ENCODE measurements around the gene BRD2. TPM values are rescaled to one million over a fixed set of nuclear protein-coding genes. Genes with fewer than 3 reads are reported as not detected.
"Not testable (repeated sequence)": the region's sequence is repeated elsewhere in the genome, so short reads cannot be mapped to it uniquely, and the experiment has no call there.

BRD2 gene
- total RNA-seq: 100 to 1,000 TPM; 125 to 129 TPM
- long read RNA-seq, donor 1, partial matches to known transcripts: 16 of 22 reads
- long read RNA-seq, donor 1, other reads (novel, unspliced or antisense): 1 of 22 reads
- long read RNA-seq, donor 2, transcript BRD2-219 (9 exons, 2,338 nt): major isoform, 56 of 112 reads
- long read RNA-seq, donor 2, partial matches to known transcripts: 50 of 112 reads
- long read RNA-seq, donor 2, other reads (novel, unspliced or antisense): 6 of 112 reads

DNA sequence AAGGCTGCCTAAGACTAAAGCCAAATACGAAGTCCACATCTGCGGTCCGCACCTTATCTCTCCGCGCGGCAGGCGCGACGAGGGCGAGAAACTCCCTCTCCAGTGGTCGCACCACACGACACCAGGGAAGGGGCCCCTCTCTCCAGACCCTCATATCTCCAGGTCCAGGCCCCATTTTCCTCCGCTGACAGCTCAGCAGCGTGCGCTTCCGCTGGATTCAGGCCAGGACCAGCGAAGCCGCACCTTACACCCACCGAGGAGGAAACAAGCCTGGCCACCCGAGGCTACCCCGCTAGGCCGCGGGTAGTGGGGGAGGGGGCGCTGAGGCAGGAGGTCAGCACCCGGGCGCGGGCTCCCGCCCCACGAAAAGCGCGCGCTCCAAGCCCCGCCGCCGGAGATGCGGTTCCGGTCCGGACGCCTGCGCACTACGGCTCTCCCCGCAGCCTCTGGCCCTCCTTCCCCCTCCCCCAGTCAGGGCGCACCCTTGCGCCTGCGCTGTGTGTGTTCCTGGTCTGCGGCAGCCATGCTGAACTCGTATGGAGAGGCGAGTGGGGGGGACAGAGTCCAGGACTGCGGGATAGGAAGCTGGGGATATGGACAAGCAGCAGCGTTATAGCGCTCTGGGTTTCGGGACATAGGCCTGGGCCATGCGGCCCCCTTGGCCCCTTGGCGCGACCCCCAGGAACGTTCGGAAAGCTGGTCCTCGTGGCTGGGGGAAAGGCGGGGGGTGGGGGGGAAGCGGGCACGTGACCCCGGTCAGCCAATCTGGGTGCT is at the start of gene BRD2:
BRD2 (plus strand) TSS at position 502 of the 774 bp plus-strand sequence. CDS start 4,305 bp downstream, outside the sequence.
- intact Hi-C loops (cut with DNase I): no loop called here
- peak; percentile 99 for DNase-seq (ENCODE audit: low spot score)

DNA sequence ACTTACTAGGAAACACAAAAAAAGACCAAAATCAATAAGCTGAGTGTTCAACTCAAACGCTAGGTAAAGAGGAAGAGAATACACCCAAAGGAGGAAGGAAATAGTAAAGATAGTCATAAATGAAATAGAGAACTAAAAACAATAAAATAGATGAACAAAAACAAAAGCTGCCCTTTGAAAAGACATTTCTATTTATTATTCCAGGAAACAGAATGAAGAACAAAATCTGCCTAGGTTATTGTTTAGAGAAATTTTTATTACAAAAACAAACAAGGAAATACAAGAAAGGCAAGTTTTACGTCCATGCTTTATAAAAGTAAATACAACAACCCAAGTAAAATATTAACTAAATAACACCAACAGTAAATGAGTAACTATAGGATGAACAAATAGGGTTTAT is 47.7 kb upstream of the BRD2 start:
- intact Hi-C loops (cut with DNase I): no loop called here
- no peak for DNase-seq (ENCODE audit: low spot score)

DNA sequence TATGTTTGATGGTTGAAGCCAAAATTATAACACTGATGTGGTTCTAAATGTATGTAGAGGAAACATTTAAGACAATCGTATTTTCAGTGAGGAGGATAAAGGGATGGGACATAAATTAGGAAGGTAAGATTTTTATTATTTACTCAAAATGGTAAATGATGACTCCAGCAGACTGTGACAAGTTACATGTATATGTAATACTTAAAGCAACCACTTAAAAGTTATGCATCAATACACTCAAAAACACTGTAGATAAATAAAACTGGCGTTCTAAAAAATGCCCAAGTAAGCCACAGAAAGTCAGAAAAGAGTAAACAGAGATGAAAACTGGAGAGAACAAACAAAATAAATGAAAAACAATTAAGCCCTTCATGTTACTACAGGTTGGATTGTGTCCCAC is 46.3 kb upstream of the BRD2 start:
- no peak for DNase-seq (ENCODE audit: low spot score)
- intact Hi-C loops (cut with DNase I): no loop called here

DNA sequence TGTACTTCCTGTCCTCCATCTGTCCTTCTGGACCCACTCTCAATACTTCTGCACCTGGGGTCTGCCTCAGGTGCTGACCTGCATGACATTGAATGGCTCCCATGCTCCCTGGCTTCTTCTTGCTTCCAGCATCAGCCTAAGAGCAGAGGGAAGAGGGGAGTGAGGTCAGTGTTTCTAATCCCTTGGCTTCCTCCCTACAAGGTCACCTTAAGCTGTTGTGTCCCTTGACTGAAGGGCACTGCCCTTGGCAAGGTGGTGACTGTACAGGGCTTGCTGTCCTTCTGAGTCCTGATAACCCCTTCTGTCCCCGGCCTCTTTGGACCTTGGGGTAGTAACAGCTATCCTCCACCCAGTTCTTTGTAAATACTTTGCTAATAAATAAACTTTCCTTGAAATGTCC is 37.2 kb upstream of the BRD2 start:
- intact Hi-C loops (cut with DNase I): loop anchor here (5.0 to 10.0 kb wide), 2 partner anchors 46 to 51 kb away; no protein-coding TSS in a partner anchor
- DNase-seq (ENCODE audit: low spot score): no peak

DNA sequence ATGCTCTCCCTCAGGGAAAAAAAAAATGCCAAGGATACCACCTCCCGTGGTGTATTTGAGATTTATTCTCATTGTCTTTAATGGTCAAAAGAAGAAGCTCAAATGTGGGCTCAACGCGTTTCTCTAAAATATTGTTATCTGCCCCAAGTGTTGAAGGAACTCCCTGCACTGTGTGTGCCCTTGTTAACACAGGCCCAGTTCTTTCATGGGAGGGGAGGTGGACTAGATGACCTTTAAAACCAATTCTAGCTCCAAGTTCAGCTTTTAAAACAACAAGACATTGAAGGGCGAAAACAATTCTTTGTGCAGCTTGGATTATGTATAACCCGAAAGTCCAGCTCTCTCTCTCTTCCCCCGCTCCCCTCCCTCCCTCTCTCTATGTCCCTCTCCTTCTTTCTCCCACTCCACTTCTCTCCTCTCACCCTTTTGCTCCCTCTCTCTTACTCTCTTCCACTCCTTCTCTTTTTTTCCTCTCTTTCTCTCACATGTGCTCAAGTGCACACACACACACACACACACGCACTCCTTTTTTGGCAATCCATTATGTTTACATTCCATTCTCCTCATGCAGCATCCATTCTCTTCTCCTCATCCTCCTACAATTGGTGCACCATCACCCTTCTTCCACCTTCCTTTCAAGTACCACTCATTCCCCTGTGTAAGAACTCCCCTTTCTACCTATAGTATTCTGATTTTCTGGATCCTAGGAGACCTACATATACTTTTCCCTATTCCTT is 36.1 kb upstream of the BRD2 start:
- intact Hi-C loops (cut with DNase I): loop anchor here (5.0 to 10.0 kb wide), 2 partner anchors 47 to 50 kb away; no protein-coding TSS in a partner anchor
- DNase-seq (ENCODE audit: low spot score): no peak

DNA sequence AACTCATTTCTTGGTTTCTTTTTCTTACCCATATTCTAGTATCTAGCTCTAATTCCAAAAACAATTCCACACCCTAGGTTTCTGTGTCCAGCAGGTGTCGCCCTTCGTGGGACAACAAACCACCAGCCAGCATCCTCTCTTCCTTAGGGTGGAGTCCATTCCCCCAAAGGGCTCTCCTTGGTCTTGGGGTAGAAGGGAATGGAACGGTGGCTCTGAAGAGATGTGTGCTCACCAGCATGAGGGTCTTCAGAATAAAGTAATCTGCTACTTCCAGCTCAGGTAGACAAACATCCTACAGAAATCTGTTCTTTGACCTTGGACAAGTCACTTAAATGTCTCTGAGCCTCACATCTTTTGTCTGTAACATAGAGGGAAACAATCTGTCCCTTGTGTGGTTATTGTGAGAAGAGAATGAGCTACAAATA is 34.7 kb upstream of the BRD2 start:
- intact Hi-C loops (cut with DNase I): loop anchor here (5.0 to 10.0 kb wide), 2 partner anchors 49 kb away; no protein-coding TSS in a partner anchor
- peak; percentile 89 for DNase-seq (ENCODE audit: low spot score)

DNA sequence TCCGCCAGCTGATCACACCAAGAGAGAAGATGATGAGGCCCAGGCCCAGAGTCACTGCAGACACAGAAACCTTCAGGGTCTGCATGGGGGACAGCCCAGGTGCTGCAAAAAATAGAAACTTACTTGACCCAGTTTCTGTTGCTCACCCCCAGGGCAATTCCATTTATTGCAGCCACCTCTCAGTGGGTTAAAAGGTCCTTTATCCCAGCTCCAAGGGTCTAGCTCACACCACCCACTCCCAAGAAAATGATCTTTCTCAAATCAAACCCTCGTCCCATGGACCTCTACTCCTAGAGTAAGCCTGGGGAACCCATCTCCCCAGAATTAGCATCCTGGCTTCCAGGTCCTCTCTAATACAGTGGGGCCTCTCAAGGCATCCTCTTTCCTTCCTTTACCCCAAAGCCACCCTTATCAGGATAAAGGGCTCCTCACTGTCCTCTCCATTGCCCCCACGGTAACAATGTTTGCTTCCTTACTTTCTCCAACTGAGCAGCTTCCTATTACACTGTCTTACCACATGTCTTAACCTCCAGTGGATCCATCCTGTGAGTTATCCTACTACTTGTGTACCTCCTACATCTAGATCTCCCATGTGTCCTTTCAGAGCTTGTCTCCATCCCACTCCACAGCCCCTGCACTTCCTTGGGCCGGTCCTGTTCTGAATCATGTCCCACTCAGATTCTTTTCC is 32.7 kb upstream of the BRD2 start:
- intact Hi-C loops (cut with DNase I): loop anchor here in 1 of 2 donors (5.0 to 10.0 kb wide), 2 partner anchors 47 to 51 kb away; no protein-coding TSS in a partner anchor

DNA sequence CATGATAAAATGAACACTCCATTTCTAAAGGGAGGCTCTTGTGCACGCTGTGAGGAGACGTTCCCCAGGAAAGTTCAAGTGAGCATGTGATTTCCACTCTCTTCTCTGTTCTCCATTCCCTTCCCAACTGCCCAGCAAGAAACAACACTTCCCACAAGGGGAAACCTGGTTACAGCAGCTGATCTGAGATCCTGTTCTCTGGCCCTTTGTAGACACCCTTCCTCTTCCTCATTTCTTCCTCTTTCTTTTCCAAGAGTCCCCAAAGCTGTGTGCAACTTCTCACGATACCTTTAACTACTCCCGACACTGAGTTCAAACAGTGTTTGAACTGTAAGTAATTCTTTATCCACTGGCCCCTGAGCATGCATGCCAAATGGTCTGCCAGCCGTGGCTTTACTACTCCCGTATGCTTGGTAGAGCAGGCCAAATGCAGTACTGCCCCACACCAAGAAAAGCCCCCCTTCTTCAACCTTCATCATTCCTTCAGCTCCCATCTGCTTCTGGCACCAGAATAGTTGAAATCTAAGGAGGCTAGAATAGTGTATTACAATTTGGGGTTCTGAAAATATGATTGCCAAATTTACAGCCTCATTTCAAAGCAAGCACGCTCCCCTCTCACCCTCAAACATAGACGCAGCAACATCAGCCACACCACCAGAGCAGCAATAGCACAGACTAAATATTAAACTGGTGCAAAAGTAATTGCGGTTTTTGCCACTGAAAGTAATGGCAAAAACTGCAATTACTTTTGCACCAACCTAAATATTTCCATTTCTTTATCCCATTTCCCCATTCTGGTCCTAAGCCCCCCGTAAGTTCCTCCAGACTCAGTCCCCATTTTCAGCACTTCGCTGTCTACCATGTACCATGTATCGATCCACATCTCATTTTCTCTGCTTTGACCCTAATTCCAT is 31.9 kb upstream of the BRD2 start:
- DNase-seq (ENCODE audit: low spot score): no peak
- intact Hi-C loops (cut with DNase I): loop anchor here in 1 of 2 donors (5.0 to 10.0 kb wide), 2 partner anchors 46 to 52 kb away; no protein-coding TSS in a partner anchor

More for the DNA sequence above, 32.7 kb upstream of the BRD2 start:
- DNase-seq (ENCODE audit: low spot score): no peak

DNA sequence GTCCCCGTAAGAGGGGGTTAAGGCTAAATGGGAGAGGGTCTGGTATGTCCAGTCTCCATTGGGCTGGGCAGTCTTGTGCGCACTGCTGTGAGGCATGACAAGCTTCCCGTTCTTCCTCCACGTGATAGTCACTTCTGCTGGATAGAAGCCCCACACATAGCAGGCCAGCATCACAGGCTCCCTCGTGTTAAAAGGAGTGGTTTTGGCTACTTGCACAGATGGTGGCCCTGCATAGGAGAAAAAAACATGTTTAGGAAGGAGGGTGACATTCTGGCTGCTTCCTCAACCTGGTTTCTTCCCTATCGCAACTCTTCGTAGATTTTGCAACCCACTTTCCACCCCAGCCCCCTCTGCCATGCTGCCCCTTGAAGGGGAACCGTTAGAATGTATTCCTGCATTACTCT is 31.2 kb upstream of the BRD2 start:
- intact Hi-C loops (cut with DNase I): loop anchor here in 1 of 2 donors (5.0 to 10.0 kb wide), 2 partner anchors 45 to 52 kb away; no protein-coding TSS in a partner anchor
- DNase-seq (ENCODE audit: low spot score): no peak

DNA sequence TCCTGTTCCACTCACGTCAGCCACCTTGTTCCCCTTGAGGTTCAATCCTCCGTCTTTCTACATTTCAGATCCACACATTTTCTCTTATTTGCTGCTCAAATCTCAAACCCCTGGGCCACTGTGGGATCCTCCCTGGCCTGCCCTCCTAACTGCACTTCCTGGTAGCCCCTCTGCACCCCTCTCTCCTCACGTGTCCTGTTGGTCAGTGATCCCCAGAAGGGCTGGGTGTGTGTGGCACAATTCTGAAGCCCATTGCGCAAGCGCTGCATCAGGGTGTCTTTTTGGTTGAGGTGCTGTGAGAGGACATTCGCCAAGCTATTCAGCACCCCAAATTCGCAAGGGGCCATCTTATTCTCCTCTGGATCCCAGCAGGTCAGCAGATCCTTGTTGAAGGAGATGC is 29.9 kb upstream of the BRD2 start:
- intact Hi-C loops (cut with DNase I): loop anchor here in 1 of 2 donors (5.0 to 10.0 kb wide), 2 partner anchors 44 to 54 kb away; no protein-coding TSS in a partner anchor
- no peak for DNase-seq (ENCODE audit: low spot score)

DNA sequence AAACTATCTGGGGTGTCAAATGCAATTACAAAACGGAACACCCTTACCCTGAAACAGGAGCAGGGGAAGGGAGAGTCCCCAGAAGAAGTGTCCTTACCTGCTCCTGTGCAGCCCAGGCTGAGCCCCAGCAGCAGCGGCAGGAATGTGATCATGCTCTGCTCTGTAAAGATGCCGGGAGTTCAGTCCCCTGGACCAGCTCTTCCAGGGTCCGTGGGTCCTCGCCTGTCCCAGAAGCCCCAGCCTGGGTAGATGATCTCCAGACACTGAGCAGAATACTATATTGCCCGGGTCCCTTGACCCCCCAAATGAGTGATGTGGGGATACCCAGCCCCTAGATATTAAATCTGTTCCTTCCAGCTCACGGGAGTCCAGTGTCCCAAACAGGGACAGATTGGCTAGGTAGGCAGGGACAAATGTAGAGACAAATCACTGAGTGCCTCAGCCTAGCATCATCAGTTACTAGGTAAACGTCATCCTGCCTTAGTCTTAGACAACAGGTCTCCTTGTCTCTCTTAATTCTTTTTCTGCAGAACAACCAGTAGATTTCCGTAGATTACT is 27.7 kb upstream of the BRD2 start, which contains the start of gene HLA-DMB:
HLA-DMB (minus strand) TSS at position 373 of the 558 bp plus-strand sequence; CDS start at position 152, 221 bp downstream.
- DNase-seq (ENCODE audit: low spot score): no peak
- intact Hi-C loops (cut with DNase I): no loop called here

DNA sequence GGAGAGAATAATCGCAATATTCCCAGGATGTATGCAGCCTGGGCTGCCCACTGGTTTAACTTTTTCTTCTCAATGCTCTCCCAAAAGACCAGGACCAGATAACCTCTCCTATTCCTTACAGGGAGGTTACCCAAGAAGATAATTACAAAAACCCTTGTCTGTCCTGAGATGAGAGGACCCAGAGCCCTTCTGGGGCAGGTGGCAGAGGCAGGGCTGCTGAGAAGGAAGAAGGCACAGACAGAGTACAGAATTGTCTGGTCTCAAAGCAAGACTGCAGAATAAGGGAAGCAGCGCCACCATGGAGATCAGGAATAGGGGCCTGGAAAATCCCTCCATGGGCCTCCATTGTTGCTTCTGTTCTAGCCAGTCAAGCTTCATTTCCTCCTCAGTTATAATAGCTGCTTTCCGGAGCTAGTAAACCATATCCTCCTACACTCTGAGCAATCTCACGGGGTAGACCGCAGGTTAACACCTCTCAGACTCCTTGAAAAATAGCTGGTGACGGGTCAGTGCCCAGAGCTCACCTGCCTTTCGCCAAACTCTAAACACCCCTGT is 27.1 kb upstream of the BRD2 start:
- intact Hi-C loops (cut with DNase I): no loop called here
- DNase-seq (ENCODE audit: low spot score): no peak

DNA sequence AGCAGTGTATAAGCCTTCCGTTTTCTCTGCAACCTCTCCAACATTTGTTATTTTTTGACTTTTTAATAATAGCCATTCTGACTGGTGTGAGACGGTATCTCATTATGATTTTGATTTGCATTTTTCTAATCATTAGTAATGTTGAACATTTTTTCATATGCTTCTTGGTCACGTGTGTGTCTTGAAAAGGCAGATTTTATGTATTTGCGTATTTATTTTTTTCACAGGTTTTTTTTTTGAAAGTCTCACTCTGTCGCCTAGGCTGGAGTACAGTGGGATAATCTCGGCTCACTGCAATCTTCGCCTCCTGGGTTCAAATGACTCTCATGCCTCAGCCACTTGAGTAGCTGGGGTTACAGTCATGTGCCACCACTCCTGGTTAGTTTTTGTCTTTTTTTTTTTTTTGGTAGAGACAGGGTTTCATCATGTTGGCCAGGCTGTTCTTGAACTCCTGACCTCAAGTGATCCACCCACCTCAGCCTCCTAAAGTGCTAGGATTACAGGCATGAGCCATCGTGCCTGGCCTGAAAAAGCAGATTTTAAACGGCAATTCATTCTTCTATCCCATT is 25.8 kb upstream of the BRD2 start:
- intact Hi-C loops (cut with DNase I); DNase-seq (ENCODE audit: low spot score): not testable (repeated sequence)

DNA sequence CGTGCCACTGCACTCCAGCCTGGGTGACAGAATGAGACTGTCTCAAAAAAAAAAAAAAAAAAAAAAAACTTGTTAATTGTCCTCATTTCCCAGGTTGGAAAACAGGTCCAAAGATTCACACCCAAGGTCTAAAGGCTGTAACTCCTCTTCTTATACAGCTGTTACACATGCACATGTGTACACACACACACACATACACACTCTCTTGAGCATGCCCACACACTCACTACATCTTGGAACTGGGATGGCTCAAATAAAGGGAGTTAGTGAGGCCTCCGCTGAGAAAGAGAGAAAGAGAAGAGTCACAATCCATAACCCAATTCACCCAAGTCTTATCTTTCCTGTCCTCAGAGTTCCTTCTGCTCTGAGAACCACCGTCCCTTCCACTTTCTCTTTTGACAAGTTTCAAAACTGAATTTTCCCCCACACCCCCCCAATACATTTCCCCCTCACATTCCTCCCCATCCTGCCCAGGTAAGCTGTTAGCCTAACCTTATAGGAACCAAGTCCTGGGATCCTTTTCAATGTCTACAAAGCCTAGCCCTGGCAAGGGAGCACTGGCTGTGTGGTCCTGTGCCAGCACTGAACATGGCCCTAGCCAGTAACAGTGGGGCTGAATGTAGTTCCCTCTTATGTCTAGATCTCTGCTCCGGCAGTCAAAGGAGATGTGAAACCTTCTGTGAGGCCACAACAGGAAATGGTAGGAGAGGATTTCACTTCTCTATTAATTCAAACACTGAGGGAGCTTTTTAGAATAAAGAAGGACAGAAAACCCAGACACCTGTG is 24.3 kb upstream of the BRD2 start:
- no peak for DNase-seq (ENCODE audit: low spot score)
- intact Hi-C loops (cut with DNase I): no loop called here

DNA sequence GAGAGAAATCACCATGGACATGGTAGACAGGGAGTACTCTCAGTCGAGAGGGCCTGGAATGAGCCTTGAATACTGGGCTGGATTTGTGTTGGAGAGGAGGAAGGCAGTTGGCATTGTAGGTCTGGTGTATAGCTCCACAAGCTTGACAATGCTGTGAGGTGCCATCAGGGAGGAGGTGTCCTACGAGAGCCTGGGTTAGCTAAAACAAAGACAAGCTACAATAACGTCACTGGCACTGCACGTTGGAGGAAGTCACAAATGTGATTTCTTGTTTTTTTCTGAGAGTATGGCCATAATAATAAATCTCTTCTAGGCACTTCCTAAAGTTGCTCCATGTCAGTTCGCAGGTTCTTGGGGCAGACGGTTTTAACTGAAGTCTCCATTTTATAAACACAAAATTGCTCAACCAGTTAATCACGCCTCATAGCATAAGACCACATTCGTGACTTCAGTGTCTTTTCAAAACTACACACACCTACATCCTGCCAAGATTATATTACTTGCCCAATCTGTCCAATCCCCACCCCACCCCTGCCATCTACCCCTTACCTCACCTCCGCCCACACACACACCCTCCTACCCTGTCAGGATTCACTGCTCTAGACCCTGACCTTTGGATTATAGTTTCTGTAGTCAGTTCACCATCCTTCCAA is 23.2 kb upstream of the BRD2 start:
- intact Hi-C loops (cut with DNase I): no loop called here
- no peak for DNase-seq (ENCODE audit: low spot score)

DNA sequence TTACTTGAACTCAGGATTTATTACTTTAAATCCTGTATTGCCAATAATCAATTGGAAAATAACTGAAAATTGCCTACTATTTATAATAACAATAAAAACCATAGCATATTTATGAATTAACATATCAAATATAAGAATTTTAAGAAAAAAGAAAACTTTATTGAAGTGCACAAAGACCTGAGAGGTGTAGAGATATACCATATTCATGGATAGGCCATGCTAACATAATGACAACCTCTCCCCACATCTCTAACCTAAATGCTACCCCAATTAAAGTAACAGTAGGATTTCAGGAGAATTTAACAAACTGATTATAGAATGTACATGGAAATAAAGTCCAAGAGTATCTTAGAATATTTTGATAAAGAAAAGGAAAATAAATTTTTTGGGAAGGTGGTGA is 22.4 kb upstream of the BRD2 start:
- no peak for DNase-seq (ENCODE audit: low spot score)
- intact Hi-C loops (cut with DNase I): no loop called here
